ENCODE results near the gene CCM2.

Gene CCM2

DNA sequence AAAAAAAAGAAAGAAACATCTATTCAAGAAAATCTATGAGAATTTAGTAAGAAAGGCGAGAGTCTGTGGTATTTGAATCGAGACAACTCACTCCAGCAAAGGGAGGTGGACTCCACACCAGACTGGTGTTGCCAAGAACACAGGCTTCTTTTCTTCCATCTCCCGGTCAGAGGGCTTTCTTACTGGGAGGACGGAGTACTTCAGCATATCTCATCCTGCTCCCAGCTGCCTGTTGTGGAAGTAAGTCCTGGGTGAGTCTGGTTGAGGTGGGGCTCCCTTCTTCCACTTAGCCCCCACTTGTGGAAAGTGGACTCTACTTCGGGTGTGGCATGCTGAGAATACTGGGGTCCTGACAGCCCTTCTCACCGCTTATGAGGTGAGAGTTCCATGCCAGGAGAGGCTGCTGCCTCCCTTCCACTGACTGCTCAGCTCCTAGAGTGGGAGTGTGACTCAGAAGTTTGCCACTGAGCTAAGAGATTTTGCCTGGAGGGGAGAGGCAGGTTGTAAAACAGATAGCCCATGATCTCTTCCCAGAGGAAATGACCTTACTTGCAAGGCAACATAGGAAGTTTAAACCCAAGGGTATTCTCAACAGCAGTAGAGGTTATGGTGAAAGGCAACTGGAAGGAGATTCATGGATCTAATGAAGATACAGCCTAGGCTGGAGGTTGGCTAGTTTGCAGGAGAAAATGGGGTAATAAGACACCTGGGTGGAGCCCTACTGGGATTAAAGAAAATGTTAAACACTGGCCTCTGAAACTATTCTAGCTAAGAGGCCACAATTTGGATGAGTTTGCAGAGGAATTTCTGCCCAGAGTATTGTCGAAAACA, 92.3 kb downstream of the CCM2 start:
- TF ChIP-seq, protein P1, sequence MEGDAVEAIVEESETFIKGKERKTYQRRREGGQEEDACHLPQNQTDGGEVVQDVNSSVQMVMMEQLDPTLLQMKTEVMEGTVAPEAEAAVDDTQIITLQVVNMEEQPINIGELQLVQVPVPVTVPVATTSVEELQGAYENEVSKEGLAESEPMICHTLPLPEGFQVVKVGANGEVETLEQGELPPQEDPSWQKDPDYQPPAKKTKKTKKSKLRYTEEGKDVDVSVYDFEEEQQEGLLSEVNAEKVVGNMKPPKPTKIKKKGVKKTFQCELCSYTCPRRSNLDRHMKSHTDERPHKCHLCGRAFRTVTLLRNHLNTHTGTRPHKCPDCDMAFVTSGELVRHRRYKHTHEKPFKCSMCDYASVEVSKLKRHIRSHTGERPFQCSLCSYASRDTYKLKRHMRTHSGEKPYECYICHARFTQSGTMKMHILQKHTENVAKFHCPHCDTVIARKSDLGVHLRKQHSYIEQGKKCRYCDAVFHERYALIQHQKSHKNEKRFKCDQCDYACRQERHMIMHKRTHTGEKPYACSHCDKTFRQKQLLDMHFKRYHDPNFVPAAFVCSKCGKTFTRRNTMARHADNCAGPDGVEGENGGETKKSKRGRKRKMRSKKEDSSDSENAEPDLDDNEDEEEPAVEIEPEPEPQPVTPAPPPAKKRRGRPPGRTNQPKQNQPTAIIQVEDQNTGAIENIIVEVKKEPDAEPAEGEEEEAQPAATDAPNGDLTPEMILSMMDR (IDR thresholded peaks at IDR 0.05; ENCODE audit: low read depth, low read length), result no peak
- no peak for DNase-seq (ENCODE audit: extremely low read depth, low read depth)

DNA sequence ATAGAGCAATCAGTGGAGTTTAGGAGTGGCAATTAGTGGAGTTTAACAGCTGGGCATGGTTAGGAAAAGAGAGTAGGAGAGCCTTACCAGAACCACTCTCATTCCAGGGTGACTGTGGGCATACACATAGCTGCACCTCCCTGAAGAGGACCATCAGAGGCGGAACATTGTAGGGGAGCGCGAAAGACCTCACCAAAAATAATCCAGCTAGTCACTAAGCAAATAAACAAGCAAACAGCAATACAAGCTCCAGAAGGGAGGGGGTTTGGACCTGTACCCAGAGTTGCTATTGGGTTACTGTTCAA, 92.9 kb downstream of the CCM2 start:
- DNase-seq (ENCODE audit: extremely low read depth, low read depth), result no peak
- TF ChIP-seq, protein P1 (IDR thresholded peaks at IDR 0.05; ENCODE audit: low read depth, low read length), result no peak

DNA sequence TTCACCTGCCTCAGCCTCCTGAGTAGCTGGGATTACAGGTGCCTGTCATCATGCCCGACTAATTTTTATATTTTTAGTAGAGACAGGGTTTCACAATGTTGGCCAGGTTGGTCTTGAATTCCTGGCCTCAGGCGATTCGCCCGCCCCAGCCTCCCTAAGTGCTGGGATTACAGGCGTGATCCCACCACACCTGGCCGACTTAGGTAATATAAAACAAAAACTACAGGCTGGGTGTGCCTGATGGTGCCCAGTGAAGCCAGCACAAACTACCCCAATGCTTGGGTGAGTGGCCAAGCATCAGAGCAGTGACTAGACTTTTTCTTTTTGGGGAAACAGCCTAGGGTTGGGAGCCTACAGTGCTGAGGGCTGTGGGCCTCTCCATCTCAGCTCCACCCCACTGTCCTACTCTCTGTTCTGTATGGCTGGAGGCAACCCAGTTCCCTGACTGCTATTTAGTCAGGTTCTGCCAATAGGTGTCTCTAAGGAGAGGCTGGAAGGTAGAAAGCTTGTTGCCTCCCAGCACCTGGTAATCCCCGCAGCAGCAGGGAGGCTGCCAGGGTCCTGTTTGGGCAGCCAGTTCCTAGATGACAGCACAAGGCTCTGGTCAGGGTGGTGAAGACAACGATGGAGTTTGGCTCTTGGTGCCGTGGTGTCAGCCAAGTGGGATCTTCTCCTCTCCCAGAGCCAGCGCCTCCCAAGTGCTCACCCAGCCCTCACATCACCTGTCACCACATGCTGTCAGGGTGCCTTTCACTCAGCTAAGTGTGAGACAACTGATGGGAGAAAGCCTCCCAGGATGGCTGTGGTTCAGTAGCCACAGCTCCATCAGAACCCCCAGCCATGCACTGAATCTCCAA, 99.2 kb downstream of the CCM2 start:
- DNase-seq (ENCODE audit: extremely low read depth, low read depth), result no peak
- TF ChIP-seq, protein P1 (IDR thresholded peaks at IDR 0.05; ENCODE audit: low read depth, low read length), result no peak

DNA sequence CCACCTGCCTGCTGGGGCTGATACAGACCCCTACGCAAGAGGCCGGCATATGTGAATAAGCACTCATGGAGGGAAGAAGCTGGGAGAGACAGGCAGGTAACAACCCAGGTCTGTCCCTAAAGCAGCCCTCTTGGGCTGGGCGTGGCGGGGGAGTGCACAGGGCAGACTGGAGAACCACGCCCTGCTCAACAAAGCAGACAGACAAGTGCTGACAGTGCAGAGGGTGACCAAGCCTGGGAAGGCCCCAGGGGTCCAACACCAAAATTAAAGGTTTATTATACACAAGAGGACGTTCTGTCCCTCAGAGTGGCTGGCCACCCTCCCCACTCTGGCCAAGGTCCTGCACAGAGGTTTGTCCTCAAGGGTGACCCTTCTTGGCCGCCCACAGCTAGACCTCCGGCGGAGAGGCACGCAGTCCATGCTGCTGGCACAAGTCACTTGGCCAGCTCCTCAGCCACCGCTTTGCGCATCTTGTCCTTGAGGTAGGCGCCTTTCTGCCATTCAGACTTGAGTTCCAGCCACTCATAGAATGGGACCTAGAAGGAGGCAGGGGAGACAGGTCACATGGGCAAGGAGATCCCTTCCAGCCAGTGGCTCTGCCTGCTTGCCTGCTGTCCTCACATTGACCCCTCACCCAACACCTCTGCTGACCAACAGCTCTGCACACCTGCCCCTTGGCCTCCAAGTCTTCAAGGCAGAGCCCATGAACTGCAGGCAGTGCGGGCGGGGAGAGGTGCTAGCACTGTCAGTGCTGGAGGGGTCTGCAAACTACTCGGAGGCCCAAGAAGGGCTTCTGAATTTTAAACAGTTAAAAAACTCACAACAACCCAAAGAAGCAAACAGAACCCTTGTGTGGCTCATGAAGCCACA, 100.1 kb downstream of the CCM2 start:
- TF ChIP-seq, protein P1 (IDR thresholded peaks at IDR 0.05; ENCODE audit: low read depth, low read length), result no peak

DNA sequence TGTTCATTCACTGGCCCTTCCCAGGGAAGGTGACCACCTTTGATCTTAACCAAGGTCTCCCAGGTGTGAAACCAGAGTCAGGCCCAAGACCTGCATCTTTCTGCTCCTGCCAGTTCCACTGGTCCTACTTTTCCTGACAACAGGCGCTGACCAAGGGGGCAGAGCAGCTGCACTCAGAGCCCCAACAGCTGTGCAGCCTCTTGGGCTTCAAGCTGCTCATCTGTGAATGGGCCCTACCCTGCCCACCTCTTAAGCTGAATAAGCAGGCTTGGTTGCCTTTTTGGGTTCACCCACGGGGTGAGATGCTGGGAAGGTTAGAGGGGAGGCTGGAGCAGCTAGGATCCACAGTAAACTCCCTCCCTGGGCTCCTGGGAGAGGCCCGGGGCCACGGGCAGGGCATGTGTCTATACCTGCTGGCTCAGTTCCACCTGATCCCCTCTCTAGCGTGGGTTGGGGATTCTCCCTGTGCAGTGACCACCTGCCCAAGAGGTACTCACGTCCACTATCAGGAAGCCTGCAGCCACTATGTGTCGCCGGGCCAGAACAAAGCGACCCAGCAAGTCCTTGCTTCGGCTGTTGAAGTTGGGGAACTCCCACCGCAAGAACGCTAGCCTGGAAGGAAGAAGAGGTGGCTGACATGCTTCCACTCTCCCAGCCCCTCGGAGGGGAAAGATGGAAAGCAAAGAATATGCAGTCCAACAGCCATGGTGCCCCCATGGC, 100.9 kb downstream of the CCM2 start:
- no peak for DNase-seq (ENCODE audit: extremely low read depth, low read depth)
- TF ChIP-seq, protein P1 (IDR thresholded peaks at IDR 0.05; ENCODE audit: low read depth, low read length), result no peak

More for the DNA sequence above, 100.1 kb downstream of the CCM2 start:
- no peak for DNase-seq (ENCODE audit: extremely low read depth, low read depth)

DNA sequence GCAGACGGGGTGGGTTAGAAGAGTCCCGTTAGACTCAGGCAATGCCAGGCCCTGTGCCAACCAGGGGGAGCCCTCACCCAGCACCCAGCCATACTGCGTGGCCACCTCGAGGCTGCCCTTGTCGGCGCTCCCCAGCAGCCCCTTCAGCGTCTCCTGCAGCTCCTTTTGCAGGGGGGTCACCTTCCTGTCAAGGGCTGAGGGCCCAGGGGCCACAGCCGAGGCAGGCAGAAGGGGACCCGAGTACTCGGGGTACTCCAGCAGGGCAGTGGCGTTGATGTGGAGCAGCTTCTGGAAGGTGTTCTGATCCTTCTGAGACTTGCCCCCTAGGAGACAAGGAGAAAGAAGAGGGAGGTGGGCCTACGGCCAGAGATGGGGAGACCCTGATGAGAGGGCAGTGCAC, 101.7 kb downstream of the CCM2 start:
- TF ChIP-seq, protein P1 (IDR thresholded peaks at IDR 0.05; ENCODE audit: low read depth, low read length), result no peak
- DNase-seq (ENCODE audit: extremely low read depth, low read depth), result no peak

Measured in AG09319 (cell line).